HUES6 (cell line): ENCODE data around the gene PNLIPRP2.

Experiments used
- H3K27ac ChIP-seq: 2 replicates; pipeline ENCODE4 v1.7.0; 2013; ENCODE audit warnings: low read depth, mild to moderate bottlenecking, low read length, inconsistent platforms
- H3K27me3 ChIP-seq: 2 replicates; pipeline ENCODE4 v1.6.1; 2013; ENCODE audit warnings: low read length; ENCODE audit not compliant: control insufficient read depth, insufficient read depth
- H3K36me3 ChIP-seq: 2 replicates; pipeline ENCODE4 v1.6.1; 2013; ENCODE audit warnings: low read length; ENCODE audit not compliant: control insufficient read depth, insufficient read depth
- H3K4me1 ChIP-seq: 2 replicates; pipeline ENCODE4 v1.6.1; 2013; ENCODE audit warnings: low read length; ENCODE audit not compliant: control insufficient read depth, insufficient read depth
- H3K4me3 ChIP-seq: 2 replicates; pipeline ENCODE4 v1.5.1; 2013; ENCODE audit warnings: low read depth, low read length
- H3K9ac ChIP-seq: one replicate; pipeline ENCODE4 v1.6.1; 2013; ENCODE audit warnings: mild to moderate bottlenecking, low read length
- H3K9me3 ChIP-seq: 2 replicates; pipeline ENCODE4 v1.6.1; 2013; ENCODE audit warnings: low read depth, low read length; ENCODE audit not compliant: control insufficient read depth, insufficient read depth

The PNLIPRP2 gene

GRCh38 chr10:116614796-116615195, 6.0 kb upstream of the PNLIPRP2 start:
- H3K9ac ChIP-seq, result no peak overlapping the region
- H3K4me1 ChIP-seq, result no peaks in the 10 kb centered on the region
- no peak overlapping the region for H3K27ac ChIP-seq
- no peaks in the 10 kb centered on the region; the same call in 1 of the 2 replicates for H3K27me3 ChIP-seq
- no peak overlapping the region for H3K4me3 ChIP-seq
- H3K9me3 ChIP-seq, result peaks cover 3% of the 10 kb centered on the region; the same call in 1 of the 2 replicates
- no peaks in the 10 kb centered on the region for H3K36me3 ChIP-seq

GRCh38 chr10:116615199-116615776, 5.5 kb upstream of the PNLIPRP2 start:
- H3K4me1 ChIP-seq, result no peaks in the 10 kb centered on the region
- H3K4me3 ChIP-seq, result no peak overlapping the region
- H3K9me3 ChIP-seq, result peaks cover 3% of the 10 kb centered on the region; the same call in 1 of the 2 replicates
- no peaks in the 10 kb centered on the region; the same call in 1 of the 2 replicates for H3K27me3 ChIP-seq
- no peak overlapping the region for H3K9ac ChIP-seq
- no peaks in the 10 kb centered on the region for H3K36me3 ChIP-seq
- no peak overlapping the region for H3K27ac ChIP-seq

DNA sequence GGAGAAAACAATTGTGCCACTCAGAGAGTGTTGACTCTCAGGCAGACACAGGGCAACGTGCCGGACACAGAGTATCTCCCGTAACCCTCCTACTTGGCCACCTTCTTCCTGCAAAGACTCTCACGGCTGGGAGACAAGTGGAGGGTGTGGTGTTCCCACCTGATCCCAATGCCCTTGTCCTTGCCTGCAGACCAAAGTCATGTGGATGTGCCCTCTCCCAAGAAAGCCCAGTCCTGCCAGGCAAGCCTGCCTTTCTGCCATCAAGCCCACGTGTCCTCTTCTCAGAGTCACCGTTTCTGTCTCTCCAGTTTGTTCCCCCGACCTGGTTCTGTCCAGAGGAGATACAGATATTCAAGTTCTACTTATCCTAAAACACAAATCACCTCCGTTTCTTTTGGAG, 723 bp downstream of the PNLIPRP2 start:
- Histone ChIP-seq H3K27me3 (peaks cover 5% of the 10 kb centered on the region; the same call in 1 of the 2 replicates), H3K4me1 (no peaks in the 10 kb centered on the region), H3K4me3 (no peak overlapping the region), H3K36me3 (no peaks in the 10 kb centered on the region), H3K9me3 (no peaks in the 10 kb centered on the region), H3K27ac (no peak overlapping the region), H3K9ac (no peak overlapping the region)

GRCh38 chr10:116621934-116622655, 1.3 kb downstream of the PNLIPRP2 start:
- no peaks in the 10 kb centered on the region for H3K36me3 ChIP-seq
- H3K4me3 ChIP-seq, result no peak overlapping the region
- no peak overlapping the region for H3K27ac ChIP-seq
- no peaks in the 10 kb centered on the region for H3K9me3 ChIP-seq
- peaks cover 11% of the 10 kb centered on the region; the same call in 1 of the 2 replicates for H3K27me3 ChIP-seq
- no peak overlapping the region for H3K9ac ChIP-seq
- no peaks in the 10 kb centered on the region; the same call in 1 of the 2 replicates for H3K4me1 ChIP-seq

DNA sequence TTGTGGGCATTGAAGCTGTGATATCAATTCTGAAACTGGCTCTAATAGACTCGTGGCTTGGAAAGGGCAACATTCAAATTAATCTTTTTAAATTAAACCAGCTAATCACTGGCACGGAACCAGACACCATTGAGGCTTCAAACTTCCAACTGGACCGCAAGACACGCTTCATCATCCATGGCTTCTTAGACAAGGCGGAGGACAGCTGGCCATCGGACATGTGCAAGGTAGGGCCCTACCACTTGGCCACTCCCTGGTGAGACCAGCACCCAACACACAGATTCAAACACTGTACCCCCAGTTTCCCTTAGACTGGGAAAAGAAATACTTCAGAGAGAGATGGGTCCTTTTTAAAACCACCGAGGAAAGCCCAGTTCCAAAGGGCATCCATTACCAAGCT, 5.1 kb downstream of the PNLIPRP2 start:
- Histone ChIP-seq H3K4me1 (no peaks in the 10 kb centered on the region; the same call in 1 of the 2 replicates), H3K27me3 (peaks cover 19% of the 10 kb centered on the region), H3K4me3 (no peak overlapping the region), H3K9ac (no peak overlapping the region), H3K36me3 (no peaks in the 10 kb centered on the region), H3K27ac (no peak overlapping the region), H3K9me3 (no peaks in the 10 kb centered on the region)

DNA sequence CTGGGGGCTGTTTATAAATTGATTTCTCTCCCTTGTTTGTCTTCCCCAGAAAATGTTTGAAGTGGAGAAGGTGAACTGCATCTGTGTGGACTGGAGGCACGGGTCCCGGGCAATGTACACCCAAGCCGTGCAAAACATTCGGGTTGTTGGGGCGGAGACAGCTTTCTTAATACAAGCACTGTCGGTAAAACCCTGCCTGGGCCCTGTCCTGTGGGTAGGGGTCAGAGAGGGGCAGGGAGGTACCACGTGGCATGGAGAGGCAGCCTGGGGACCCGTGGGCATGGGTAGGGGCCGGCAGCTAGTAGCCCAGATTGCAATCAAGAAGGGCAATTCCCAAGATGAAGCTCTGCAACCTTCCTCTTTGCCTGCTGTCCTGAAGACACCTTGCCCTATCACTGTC, 6.1 kb downstream of the PNLIPRP2 start:
- Histone ChIP-seq H3K36me3 (no peaks in the 10 kb centered on the region), H3K4me1 (no peaks in the 10 kb centered on the region; the same call in 1 of the 2 replicates), H3K27me3 (peaks cover 19% of the 10 kb centered on the region), H3K9ac (no peak overlapping the region), H3K9me3 (no peaks in the 10 kb centered on the region), H3K27ac (no peak overlapping the region), H3K4me3 (peak overlapping the region; percentile 69; the same call in 1 of the 2 replicates)

DNA sequence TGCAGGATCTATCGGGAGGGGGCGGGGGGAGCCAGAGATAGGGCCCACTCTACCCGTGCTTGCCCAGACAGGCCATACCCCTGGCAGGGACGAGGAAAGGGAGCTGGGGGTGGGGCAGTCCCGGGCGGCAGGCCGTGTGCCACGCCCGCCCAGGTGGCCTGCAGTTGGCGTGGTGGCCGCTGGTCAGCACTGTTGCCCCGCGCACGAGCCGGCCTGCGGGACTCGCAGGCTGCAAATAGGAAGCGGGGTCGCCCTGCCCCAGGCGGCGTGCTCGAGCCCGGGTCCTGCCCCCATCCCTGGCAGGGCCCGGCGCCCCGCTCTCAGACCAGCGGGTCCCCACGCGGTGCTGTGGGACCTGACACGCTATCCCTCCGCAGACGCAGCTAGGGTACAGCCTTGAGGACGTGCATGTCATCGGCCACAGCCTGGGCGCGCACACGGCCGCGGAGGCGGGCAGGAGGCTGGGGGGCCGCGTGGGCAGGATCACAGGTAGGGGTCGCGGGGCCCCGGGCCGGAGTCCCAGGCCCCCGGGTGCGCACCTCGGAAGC, 6.7 kb downstream of the PNLIPRP2 start:
- H3K4me1 ChIP-seq, result no peaks in the 10 kb centered on the region; the same call in 1 of the 2 replicates
- peak overlapping the region; percentile 69 for H3K4me3 ChIP-seq
- H3K27ac ChIP-seq, result no peak overlapping the region
- peaks cover 19% of the 10 kb centered on the region for H3K27me3 ChIP-seq
- peak overlapping the region; percentile 37 for H3K9ac ChIP-seq
- no peaks in the 10 kb centered on the region for H3K36me3 ChIP-seq
- H3K9me3 ChIP-seq, result no peaks in the 10 kb centered on the region

DNA sequence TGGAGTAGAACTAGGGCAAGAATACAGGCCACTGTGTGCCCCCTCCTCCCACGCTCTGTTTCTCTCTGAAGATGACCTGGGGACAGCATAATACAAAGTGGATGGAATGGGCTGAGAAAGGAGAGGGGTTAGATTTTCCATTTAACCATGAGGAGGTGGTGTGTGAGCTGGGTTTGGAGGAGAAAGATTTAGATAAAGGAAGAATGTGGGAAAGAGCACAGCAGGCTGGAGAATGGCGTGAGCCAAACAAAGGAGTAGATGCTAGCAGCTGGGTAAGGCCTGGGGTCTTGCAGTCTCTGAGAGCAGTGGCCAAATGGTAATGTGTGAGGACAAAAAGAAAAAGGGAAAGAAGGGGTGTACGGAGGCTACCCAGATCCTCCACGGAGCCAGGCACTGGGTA, 8.6 kb downstream of the PNLIPRP2 start:
- H3K9ac ChIP-seq, result no peak overlapping the region
- H3K4me3 ChIP-seq, result no peak overlapping the region
- no peak overlapping the region for H3K27ac ChIP-seq
- peaks cover 19% of the 10 kb centered on the region for H3K27me3 ChIP-seq
- no peaks in the 10 kb centered on the region; the same call in 1 of the 2 replicates for H3K4me1 ChIP-seq
- no peaks in the 10 kb centered on the region for H3K9me3 ChIP-seq
- no peaks in the 10 kb centered on the region for H3K36me3 ChIP-seq

DNA sequence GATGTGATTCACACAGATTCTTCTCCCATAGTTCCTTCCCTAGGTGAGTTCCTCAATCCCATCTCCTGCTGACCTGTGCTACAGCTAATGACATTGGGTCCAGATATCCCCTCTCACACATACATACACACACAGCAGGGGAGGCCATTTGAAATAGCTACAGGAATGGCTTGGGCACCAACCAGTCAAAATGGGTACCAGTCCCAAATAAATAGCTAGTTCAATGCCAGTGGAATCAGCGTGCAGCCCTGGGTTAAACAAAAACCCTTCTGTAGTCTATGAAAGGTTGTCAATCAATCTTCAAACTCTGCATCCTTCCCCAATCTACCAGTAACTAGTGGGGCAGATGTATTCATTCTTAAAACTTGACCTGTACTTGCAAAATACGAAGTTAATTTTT, 9.3 kb downstream of the PNLIPRP2 start:
- no peak overlapping the region for H3K9ac ChIP-seq
- no peak overlapping the region for H3K4me3 ChIP-seq
- no peaks in the 10 kb centered on the region for H3K9me3 ChIP-seq
- H3K4me1 ChIP-seq, result no peaks in the 10 kb centered on the region; the same call in 1 of the 2 replicates
- no peaks in the 10 kb centered on the region for H3K36me3 ChIP-seq
- H3K27me3 ChIP-seq, result peaks cover 19% of the 10 kb centered on the region
- no peak overlapping the region for H3K27ac ChIP-seq

- Histone ChIP-seq H3K4me1 (no peaks in the 10 kb centered on the region; the same call in 1 of the 2 replicates), H3K36me3 (no peaks in the 10 kb centered on the region), H3K27ac (no peak overlapping the region), H3K9me3 (no peaks in the 10 kb centered on the region), H3K4me3 (no peak overlapping the region), H3K27me3 (peaks cover 10% of the 10 kb centered on the region), H3K9ac (no peak overlapping the region)
These were observed 11.1 kb downstream of the PNLIPRP2 start for GRCh38 chr10:116631871-116632295.
